Vagina (tissue), 2 donors: ENCODE results near the gene RET. TPM values are rescaled to one million over a fixed set of nuclear protein-coding genes. Genes with fewer than 3 reads are reported as not detected.
A peak's percentile ranks its signal among the peaks of the same experiment; 100 is the strongest.

ENCODE experiments used
- DNase-seq, 2 donors: peaks; one replicate each; pipeline ENCODE4 v3.0.0-alpha.2; 2017; ENCODE audit errors: extremely low spot score in 2 of 2
- H3K27ac ChIP-seq: fragments of 200-600 bp; sonication (generic); one replicate; pipeline ENCODE4 v1.5.1; 2019
- H3K27me3 ChIP-seq: fragments of 200-600 bp; sonication (generic); one replicate; pipeline ENCODE4 v1.5.1; 2019
- H3K36me3 ChIP-seq, 2 donors: fragments of 200-600 bp; sonication (generic); one replicate each; pipeline ENCODE4 v1.5.1; 2017 to 2019
- H3K4me1 ChIP-seq: fragments of 200-600 bp; sonication (generic); one replicate; pipeline ENCODE4 v1.5.1; 2019
- H3K4me3 ChIP-seq, 2 donors: fragments of 200-600 bp; sonication (generic); 1 replicate in 1 of 2; 2 replicates in 1 of 2; pipeline ENCODE4 v1.5.1; 2016 to 2019
- H3K9me3 ChIP-seq: fragments of 200-600 bp; sonication (generic); one replicate; pipeline ENCODE4 v1.5.1; 2019
- CTCF ChIP-seq, 3 experiments: fragments of 450-650 bp in 2 of 3; fragments of 200-600 bp in 1 of 3; sonication (generic) in 1 of 3; IDR thresholded peaks; one replicate each; pipeline ENCODE4 v1.5.1; 2017 to 2019; ENCODE audit warnings: antibody characterized with exemption in 3 of 3, mild to moderate bottlenecking in 2 of 3, moderate library complexity in 2 of 3
- POLR2A ChIP-seq, 2 donors: fragments of 450-650 bp; IDR thresholded peaks; one replicate each; pipeline ENCODE4 v1.6.1; 2017; ENCODE audit warnings: antibody characterized with exemption in 2 of 2, mild to moderate bottlenecking in 2 of 2, moderate library complexity in 2 of 2
- POLR2AphosphoS5 ChIP-seq, 2 donors: sonication (generic); formaldehyde crosslinking; IDR thresholded peaks; one replicate each; pipeline ENCODE4 v1.9.0; 2017; ENCODE audit warnings: antibody characterized with exemption in 2 of 2, mild to moderate bottlenecking in 2 of 2, low read depth in 1 of 2; ENCODE audit not compliant: insufficient read depth in 1 of 2
- intact Hi-C: fragments of 100-400 bp; cut with DNase I; formaldehyde crosslinking; loops from one replicate; pipeline ENCODE4 v1.15.1; 2023
- total RNA-seq: library from RNA; depleted of rRNA; stranded (reverse); fragments of >200 nt; gene quantifications from one replicate; pipeline ENCODE4 v1.2.3, GENCODE V29; 2016

RET gene
- total RNA-seq, 1 donor from 2014 or later = 7.9 TPM

- TF ChIP-seq POLR2A (IDR thresholded peaks at IDR 0.05) = no peak
- TF ChIP-seq POLR2AphosphoS5 (IDR thresholded peaks at IDR 0.05; ENCODE audit: insufficient read depth in 1 of 2, low read depth in 1 of 2) = no peak
- TF ChIP-seq CTCF (IDR thresholded peaks at IDR 0.05) = no peak
- Histone ChIP-seq H3K27me3 (no peaks in the 10 kb centered on the region), H3K36me3 (no peaks in the 10 kb centered on the region), H3K4me3 (no peak overlapping the region), H3K27ac (peak overlapping the region; percentile 47), H3K9me3 (no peaks in the 10 kb centered on the region), H3K4me1 (peaks cover 4% of the 10 kb centered on the region)
- intact Hi-C loops = no loop called here
- peak; percentile 82 to 85 for DNase-seq
These were observed 46.7 kb downstream of the RET start for GRCh38 chr10:43123361-43124093.

DNA sequence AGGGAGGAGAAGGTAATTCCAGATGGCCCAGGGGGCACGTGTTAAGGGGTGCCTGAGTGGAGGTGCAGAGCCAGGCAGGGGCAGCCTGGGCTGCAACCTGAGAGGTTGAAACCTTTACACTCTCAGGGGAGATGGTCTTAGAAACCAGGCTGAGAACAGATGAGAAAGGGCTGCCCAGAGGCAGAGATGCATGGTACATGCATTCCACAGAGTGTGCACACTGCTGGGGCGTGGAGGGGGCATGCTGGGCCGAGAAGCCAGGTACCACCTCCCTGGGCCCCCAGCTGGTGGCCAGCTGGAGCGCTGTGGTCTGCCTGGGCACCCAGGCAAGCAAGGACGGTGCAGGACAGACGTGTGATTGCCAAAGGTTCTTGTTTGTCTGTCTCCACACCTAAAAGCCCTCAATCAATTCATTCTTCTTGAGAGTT, 47.2 kb downstream of the RET start:
- DNase-seq = peak in 1 of 2 donors; percentile 58
- Histone ChIP-seq H3K9me3 (no peaks in the 10 kb centered on the region), H3K36me3 (no peaks in the 10 kb centered on the region), H3K27me3 (no peaks in the 10 kb centered on the region), H3K4me1 (peaks cover 4% of the 10 kb centered on the region), H3K27ac (peak overlapping the region; percentile 47), H3K4me3 (no peak overlapping the region)
- TF ChIP-seq CTCF (IDR thresholded peaks at IDR 0.05) (no peak), POLR2A (IDR thresholded peaks at IDR 0.05) (no peak), POLR2AphosphoS5 (IDR thresholded peaks at IDR 0.05; ENCODE audit: insufficient read depth in 1 of 2, low read depth in 1 of 2) (no peak)
- intact Hi-C loops = no loop called here

- TF ChIP-seq POLR2A (IDR thresholded peaks at IDR 0.05) (no peak), POLR2AphosphoS5 (IDR thresholded peaks at IDR 0.05; ENCODE audit: insufficient read depth in 1 of 2, low read depth in 1 of 2) (no peak), CTCF (IDR thresholded peaks at IDR 0.05) (no peak)
- Histone ChIP-seq H3K36me3 (no peaks in the 10 kb centered on the region), H3K27me3 (no peaks in the 10 kb centered on the region), H3K27ac (peak overlapping the region; percentile 47), H3K4me3 (no peak overlapping the region), H3K4me1 (peaks cover 4% of the 10 kb centered on the region), H3K9me3 (no peaks in the 10 kb centered on the region)
- DNase-seq = peak; percentile 83 to 84
- intact Hi-C loops = no loop called here
These were observed 47.9 kb downstream of the RET start for GRCh38 chr10:43124574-43125273.

DNA sequence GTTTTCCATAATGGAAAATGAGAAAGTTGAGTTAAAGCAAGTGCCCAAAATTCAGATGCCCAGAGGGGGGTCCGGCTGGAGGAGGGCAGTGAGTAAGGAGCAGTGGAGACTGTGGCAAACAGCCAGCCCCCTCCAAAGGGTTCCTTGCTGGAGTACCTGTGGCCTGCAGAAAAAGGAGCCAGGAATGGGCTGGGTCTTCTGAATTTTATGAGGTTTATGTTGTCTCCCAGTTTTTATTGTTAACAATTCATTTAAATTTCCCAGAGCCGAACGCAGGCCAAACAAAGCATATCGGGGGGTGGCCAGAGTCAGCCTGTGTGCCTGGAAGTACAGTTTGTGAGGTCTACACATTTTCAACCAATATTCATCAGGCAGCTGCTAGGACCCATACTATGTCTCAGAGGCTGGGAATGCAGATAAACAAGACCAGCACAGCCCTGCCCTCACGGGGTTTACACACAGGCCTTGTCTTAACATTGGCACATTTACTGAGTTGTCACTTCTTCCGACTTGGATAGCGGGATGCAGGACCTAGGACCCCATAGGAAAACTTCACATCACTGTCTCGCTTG, 48.5 kb downstream of the RET start:
- no peaks in the 10 kb centered on the region for H3K36me3 ChIP-seq
- TF ChIP-seq CTCF (IDR thresholded peaks at IDR 0.05) (no peak), POLR2A (IDR thresholded peaks at IDR 0.05) (no peak), POLR2AphosphoS5 (IDR thresholded peaks at IDR 0.05; ENCODE audit: insufficient read depth in 1 of 2, low read depth in 1 of 2) (no peak)
- H3K27me3 ChIP-seq = no peaks in the 10 kb centered on the region
- intact Hi-C loops = no loop called here
- no peak overlapping the region for H3K4me3 ChIP-seq
- no peaks in the 10 kb centered on the region for H3K9me3 ChIP-seq
- DNase-seq = peak; percentile 67 to 77
- H3K4me1 ChIP-seq = peaks cover 4% of the 10 kb centered on the region
- peak overlapping the region; percentile 47 for H3K27ac ChIP-seq
